ENCODE measurements around the gene HPSE2.

DNA sequence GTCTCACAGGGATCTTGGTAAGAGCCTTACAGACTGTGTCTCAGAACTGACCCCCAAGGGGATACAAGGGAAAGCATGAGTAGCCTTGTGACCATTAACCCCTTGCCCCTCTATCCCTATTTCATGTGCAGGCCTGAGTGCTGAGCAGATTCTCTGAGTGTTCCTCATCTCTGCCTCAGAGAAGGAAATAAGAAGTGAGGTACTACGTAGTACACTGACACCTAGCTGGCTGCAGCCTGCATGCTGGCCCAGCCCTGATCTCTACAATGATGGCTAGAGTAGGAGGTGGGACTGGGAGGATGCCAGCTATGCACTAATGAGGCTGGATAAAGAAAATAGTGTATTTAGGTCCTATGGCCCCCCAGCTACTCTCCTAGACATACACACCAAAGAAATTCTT is 614.0 kb downstream of the HPSE2 start:
- TF ChIP-seq CTCF (IDR thresholded peaks at IDR 0.05; ENCODE audit: low read depth, low read length) (no peak), POLR2A (IDR thresholded peaks at IDR 0.05; ENCODE audit: extremely low read depth, insufficient read length) (no peak)
